GM18909 (cell line): Measurements from ENCODE around the gene SBF1.
"Not testable (repeated sequence)": the region's sequence is repeated elsewhere in the genome, so short reads cannot be mapped to it uniquely, and the experiment has no call there.

Experiments
- ATAC-seq: cut with Tn5 transposase; IDR thresholded peaks from one replicate; pipeline ENCODE4 v1.9.1; 2021; ENCODE audit warnings: mild to moderate bottlenecking; ENCODE audit not compliant: unreplicated experiment, poor library complexity

SBF1 gene

GRCh38 chr22:50408954-50409353 is 65.9 kb downstream of the SBF1 start:
- ATAC-seq: not testable (repeated sequence)

DNA sequence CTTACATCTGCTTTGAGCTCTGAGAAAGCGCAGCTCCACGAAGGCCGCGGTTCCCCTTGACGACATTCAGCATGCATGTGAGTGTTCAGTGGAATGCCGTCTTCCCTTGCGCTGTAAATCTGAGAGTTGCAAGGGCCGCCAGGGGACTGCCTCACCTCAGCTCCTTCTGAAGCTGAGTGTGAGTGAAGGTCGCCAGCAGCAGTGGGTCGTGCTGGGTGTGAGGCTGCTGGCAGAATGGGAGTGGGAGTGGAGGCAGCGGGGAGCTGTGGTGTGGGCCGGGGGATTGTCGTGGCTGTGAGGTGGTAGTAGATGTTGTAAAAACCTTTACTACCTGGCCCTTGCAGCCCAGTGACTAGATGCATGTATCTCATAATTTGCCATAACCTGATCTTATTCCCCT is 66.5 kb downstream of the SBF1 start:
- ATAC-seq: no peak

GRCh38 chr22:50406416-50407170 is 68.2 kb downstream of the SBF1 start:
- no peak for ATAC-seq

- no peak for ATAC-seq
These were observed 71.1 kb downstream of the SBF1 start for GRCh38 chr22:50403701-50404101.

DNA sequence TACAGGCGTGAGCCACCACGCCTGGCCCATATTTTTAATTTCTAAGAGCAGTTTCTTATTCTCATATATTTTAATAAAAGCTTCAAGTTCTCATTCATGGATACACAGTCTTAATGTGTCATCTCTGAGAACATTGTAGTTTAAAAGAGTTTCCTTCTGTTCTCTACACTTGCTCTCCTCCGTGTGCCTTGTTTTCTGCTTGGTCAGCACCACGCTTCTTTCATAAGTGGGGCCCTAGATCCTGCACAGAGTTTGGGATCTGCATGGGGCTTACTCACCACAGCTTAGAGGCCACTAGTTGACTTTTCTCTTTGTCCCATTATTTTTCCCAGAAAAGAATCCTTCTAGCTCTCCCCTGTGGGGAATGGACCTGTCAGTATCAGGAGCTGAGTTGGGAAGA is 72.9 kb downstream of the SBF1 start:
- no peak for ATAC-seq

DNA sequence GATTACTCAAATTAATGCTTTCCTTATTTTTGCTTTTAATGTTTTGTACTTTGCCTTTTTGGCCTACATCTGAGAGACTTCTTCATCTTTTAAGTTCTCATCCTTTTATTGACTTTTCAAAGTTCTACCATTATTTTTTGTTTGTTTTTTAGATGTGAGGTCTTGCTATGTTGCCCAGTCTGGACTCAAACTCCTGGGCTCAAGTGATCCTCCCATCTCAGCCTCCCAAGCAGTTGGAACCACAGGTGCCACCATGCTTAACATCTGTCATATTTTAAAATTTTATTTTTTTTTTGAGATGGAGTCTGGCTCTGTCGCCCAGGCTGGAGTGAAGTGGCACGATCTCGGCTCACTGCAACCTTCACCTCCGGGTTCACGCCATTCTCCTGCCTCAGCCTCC is 73.9 kb downstream of the SBF1 start:
- no peak for ATAC-seq

GRCh38 chr22:50400406-50400805 is 74.4 kb downstream of the SBF1 start:
- no peak for ATAC-seq

DNA sequence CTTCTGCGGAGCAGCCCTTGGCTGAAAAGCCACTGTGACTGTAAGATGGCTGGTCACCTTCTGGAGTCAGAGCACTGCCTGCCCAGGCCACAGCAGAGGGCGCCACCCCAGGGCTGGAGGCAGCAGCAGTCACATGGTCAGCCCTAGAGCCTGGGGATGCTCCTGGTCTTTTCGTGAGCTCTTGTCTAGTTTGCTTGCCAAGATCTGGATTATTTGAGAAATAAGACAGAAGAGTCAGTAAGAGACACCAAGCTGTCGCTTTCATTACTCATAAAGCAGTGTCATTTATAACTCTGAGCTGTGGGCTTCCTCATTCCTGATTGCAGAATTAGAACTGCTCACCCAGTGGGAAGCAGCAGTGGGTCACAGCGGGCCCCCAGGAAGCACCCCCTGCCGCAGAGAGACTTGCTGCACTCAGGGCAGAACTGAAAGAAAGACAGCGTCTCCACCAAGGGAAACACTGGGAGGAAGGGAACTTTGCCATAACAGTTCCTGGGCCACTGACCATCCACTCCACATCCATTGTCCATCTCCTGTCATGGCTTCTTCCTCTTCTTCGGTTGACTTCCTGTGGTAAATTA is 75.0 kb downstream of the SBF1 start:
- no peak for ATAC-seq

DNA sequence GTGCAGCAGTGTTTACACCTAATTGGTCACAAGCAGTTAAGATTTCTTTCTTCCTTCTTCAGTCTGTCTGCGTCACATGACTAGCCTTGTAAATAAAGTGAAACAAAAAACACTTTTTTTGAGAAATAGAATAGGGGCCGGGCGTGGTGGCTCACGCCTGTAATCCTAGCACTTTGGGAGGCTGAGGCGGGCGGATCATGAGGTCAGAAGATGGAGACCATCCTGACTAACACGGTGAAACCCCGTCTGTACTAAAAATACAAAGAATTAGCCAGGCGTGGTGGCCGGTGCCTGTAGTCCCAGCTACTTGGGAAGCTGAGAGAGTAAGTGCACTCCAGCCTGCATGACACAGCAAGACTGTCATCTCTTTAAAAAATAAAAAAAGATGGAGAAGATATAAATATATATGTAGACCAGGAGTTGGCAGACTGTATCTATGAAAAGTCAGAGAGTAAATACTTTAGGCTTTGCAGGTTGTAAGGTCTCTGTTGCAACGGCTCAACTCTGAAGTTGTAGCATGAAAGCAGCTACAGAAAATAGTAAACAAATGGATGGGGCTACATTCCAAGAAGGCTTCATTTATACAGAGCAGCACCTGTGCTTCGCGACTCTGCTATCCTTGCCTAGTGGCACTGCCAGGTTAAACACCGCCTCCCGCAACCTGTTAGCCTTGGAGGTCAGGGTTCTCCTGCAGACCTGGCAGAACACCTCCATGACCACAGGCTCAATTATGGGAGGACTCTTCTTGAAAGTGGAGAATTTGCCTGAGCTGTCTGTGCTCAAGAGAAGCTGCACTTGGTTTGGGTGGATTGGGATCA is 75.8 kb downstream of the SBF1 start:
- ATAC-seq: no peak

DNA sequence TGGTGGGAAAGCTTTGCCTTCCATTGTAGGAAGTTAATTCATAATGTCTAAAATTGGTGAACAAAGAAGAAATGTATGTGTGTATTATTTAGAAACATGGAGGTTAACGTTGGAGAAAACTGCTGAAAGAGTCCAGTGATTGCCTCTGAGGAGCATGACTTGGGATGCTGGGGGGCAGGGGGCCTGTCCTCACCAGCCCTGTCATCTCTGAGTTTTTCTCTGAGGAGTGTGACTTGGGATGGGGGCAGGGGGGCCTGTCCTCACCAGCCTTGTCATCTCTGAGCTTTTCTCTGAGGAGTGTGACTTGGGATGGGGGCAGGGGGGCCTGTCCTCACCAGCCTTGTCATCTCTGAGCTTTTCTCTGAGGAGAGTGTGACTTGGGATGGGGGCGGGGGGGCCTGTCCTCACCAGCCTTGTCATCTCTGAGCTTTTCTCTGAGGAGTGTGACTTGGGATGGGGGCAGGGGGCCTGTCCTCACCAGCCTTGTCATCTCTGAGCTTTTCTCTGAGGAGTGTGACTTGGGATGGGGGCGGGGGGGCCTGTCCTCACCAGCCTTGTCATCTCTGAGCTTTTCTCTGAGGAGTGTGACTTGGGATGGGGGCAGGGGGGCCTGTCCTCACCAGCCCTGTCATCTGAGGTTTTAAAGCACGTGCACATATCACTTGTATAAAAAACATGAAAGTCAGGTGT is 77.3 kb downstream of the SBF1 start:
- not testable (repeated sequence) for ATAC-seq

DNA sequence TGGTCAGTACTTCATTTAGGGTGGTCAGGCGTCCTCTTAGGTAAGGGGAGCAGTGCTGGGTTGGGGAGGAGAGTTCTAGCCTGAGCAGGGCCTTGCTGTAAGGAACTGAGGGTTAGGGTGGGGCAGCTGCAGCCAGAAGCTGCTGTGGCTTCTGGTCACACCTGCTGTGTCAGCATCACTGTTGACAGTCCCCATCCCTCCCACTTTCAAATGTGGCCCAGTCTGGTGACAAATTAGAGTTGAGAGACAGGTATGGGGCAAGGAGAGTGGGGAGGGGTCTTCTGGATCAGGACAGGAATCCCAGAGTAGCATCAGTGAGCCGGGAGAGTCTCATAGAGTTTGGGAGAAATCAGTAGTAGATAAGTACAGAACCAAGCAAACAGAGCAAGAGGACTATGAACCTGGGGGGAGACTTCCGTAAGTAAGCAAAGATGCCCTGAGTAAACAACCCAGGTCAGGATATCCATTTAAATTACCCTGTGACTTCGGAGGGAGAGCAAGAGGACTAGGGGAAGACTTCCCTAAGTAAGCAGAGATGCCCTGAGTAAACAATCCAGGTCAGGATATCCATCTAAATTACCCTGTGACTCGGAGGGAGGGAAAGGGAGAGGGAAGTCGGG is 78.0 kb downstream of the SBF1 start:
- ATAC-seq: no peak
